HepG2 (cell line): ENCODE measurements around the gene CCNL1. TPM values are rescaled to one million over a fixed set of nuclear protein-coding genes. Genes with fewer than 3 reads are reported as not detected.

Source experiments
- CHCHD3 ChIP-seq: sonication (generic); formaldehyde crosslinking; IDR thresholded peaks from 2 replicates; pipeline ENCODE4 v1.8.0; 2022; ENCODE audit warnings: mild to moderate bottlenecking, missing genetic modification reagents, moderate library complexity
- EP300 ChIP-seq, 3 experiments: sonication (generic) in 1 of 3; formaldehyde crosslinking in 1 of 3; IDR thresholded peaks; 2 replicates each; pipeline versions ENCODE4 v1.5.1 to v1.6.1; 2011 to 2020; ENCODE audit warnings: low read depth in 2 of 3, low read length in 2 of 3, borderline replicate concordance in 1 of 3, improper control_type of control experiment in 1 of 3, mild to moderate bottlenecking in 1 of 3, missing genetic modification reagents in 1 of 3, moderate library complexity in 1 of 3
- GZF1 ChIP-seq: sonication (generic); formaldehyde crosslinking; IDR thresholded peaks from 2 replicates; pipeline ENCODE4 v1.5.1; 2020; ENCODE audit warnings: mild to moderate bottlenecking, missing genetic modification reagents
- HDAC2 ChIP-seq: sonication (generic); formaldehyde crosslinking; IDR thresholded peaks from 2 replicates; pipeline ENCODE4 v1.4.0; 2020; ENCODE audit warnings: missing genetic modification reagents
- HDAC6 ChIP-seq: fragments of 200-600 bp; sonication (generic); IDR thresholded peaks from 2 replicates; pipeline ENCODE4 v1.7.0; 2017; ENCODE audit warnings: mild to moderate bottlenecking, antibody characterized with exemption, low read length, low read depth
- MED1 ChIP-seq: sonication (generic); formaldehyde crosslinking; IDR thresholded peaks from 2 replicates; pipeline ENCODE4 v1.4.0; 2020; ENCODE audit warnings: missing genetic modification reagents
- MIER2 ChIP-seq: IDR thresholded peaks from 2 replicates; pipeline ENCODE4 v1.6.1; 2016; ENCODE audit warnings: missing biosample characterization, missing genetic modification reagents
- NFIC ChIP-seq: IDR thresholded peaks from 2 replicates; pipeline ENCODE4 v1.6.1; 2012; ENCODE audit warnings: mild to moderate bottlenecking, low read length, inconsistent platforms
- PAWR ChIP-seq: sonication (generic); formaldehyde crosslinking; IDR thresholded peaks from 2 replicates; pipeline ENCODE4 v1.4.0; 2020; ENCODE audit warnings: missing genetic modification reagents, mild to moderate bottlenecking, borderline replicate concordance
- SNAPC2 ChIP-seq: sonication (generic); formaldehyde crosslinking; IDR thresholded peaks from 2 replicates; pipeline ENCODE4 v1.8.1; 2022; ENCODE audit warnings: mild to moderate bottlenecking, missing genetic modification reagents
- SNAPC4 ChIP-seq: sonication (generic); formaldehyde crosslinking; IDR thresholded peaks from 2 replicates; pipeline ENCODE4 v1.4.0; 2020; ENCODE audit warnings: mild to moderate bottlenecking, missing genetic modification reagents
- TFDP2 ChIP-seq: sonication (generic); formaldehyde crosslinking; IDR thresholded peaks from 2 replicates; pipeline ENCODE4 v1.4.0; 2020; ENCODE audit warnings: missing genetic modification reagents
- YEATS2 ChIP-seq: sonication (generic); formaldehyde crosslinking; IDR thresholded peaks from 2 replicates; pipeline ENCODE4 v1.4.0; 2020; ENCODE audit warnings: missing genetic modification reagents, borderline replicate concordance
- ZBTB3 ChIP-seq: sonication (generic); formaldehyde crosslinking; IDR thresholded peaks from 2 replicates; pipeline ENCODE4 v1.4.0; 2020; ENCODE audit warnings: low read depth, mild to moderate bottlenecking, moderate library complexity, missing genetic modification reagents, borderline replicate concordance
- ZNF264 ChIP-seq: sonication (generic); formaldehyde crosslinking; IDR thresholded peaks from 2 replicates; pipeline ENCODE4 v1.4.0; 2020; ENCODE audit warnings: missing genetic modification reagents
- ZNF749 ChIP-seq: sonication (generic); formaldehyde crosslinking; IDR thresholded peaks from 2 replicates; pipeline ENCODE4 v1.8.0; 2022; ENCODE audit warnings: mild to moderate bottlenecking, missing genetic modification reagents, moderate library complexity, borderline replicate concordance
- ZNF776 ChIP-seq: sonication (generic); formaldehyde crosslinking; IDR thresholded peaks from 2 replicates; pipeline ENCODE4 v1.4.0; 2020; ENCODE audit warnings: mild to moderate bottlenecking, missing genetic modification reagents
- ZSCAN9 ChIP-seq: IDR thresholded peaks from 2 replicates; pipeline ENCODE4 v1.6.1; 2016; ENCODE audit warnings: borderline replicate concordance
- polyA plus RNA-seq, 8 experiments: library from polyadenylated mRNA; depleted of rRNA in 3 of 8; stranded (reverse) in 7 of 8; unstranded in 1 of 8; fragments of >200 nt; fragmentation: Illumina TruSeq in 4 of 8; extraction: Trizol in 4 of 8; gene quantifications; 2 replicates each; pipeline versions ENCODE4 v1.2.1 to v1.2.3, GENCODE V29; 2011 to 2016; ENCODE audit warnings: low read depth in 4 of 8, missing spikeins in 1 of 8, mixed read lengths in 1 of 8; ENCODE audit not compliant: insufficient read depth in 1 of 8
- total RNA-seq, 5 experiments: library from RNA; depleted of rRNA; stranded (reverse); fragments of >200 nt; fragmentation: Illumina TruSeq; extraction: Trizol; gene quantifications; 2 replicates each; pipeline ENCODE4 v1.2.3, GENCODE V29; 2016; ENCODE audit warnings: low read depth in 1 of 5
- TF ChIP-seq, protein P1 (sequence below): sonication (generic); formaldehyde crosslinking; IDR thresholded peaks from 2 replicates; pipeline ENCODE4 v1.4.0; 2020; ENCODE audit warnings: missing genetic modification reagents
- TF ChIP-seq, protein P2 (sequence below): IDR thresholded peaks from 2 replicates; pipeline ENCODE4 v1.6.1; 2016; ENCODE audit warnings: control low read depth
- TF ChIP-seq, protein P3 (sequence below): sonication (generic); formaldehyde crosslinking; conservative IDR thresholded peaks from 2 replicates; pipeline ENCODE4 v1.8.0; 2022; ENCODE audit warnings: missing genetic modification reagents

The CCNL1 gene
- total and polyA plus RNA-seq, 2 of the 13 experiments (the other 11 are each of a cell fraction or from before 2014, with no cell fraction given): 151 to 303 TPM

DNA sequence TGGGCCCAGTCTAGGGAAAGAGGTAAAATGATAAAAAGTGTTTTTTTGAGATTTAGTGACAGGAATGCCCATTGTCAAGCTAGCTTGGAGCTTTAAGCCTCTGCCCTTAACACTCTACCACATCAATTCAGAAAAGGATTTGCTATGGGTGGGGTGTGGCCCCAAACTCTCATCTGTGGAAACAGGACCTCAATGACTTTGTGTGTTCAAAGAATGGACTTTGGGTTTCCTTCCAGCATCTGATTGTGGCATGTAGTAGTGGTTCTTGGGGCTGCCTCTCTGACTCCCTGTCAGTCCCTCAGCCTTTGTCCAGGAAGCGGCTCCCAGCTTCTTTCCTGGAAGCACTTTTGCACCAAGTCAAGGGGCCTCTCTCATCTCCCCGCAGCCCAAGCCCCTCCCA, 56.1 kb downstream of the CCNL1 start (continued):
- no peak for TF ChIP-seq ZBTB3 (CRISPR knock-in tag)
- TF ChIP-seq ZNF749 (CRISPR knock-in tag): no peak
- no peak for TF ChIP-seq HDAC2 (CRISPR knock-in tag)
- TF ChIP-seq SNAPC4 (CRISPR knock-in tag): no peak
- TF ChIP-seq TFDP2: no peak
- TF ChIP-seq MIER2 (CRISPR knock-in tag): no peak
- peak in 1 of 2 experiments; percentile 8; a peak in 1 of 4 replicates for TF ChIP-seq EP300 (IDR thresholded peaks at IDR 0.05; ENCODE audit: low read depth in 2 of 2, low read length in 2 of 2)
- no peak for TF ChIP-seq EP300 (CRISPR knock-in tag; IDR thresholded peaks at IDR 0.05; ENCODE audit: borderline replicate concordance)
- TF ChIP-seq ZNF264 (CRISPR knock-in tag): peak; percentile 50; the same call in 1 of the 2 replicates
- TF ChIP-seq, protein P1, sequence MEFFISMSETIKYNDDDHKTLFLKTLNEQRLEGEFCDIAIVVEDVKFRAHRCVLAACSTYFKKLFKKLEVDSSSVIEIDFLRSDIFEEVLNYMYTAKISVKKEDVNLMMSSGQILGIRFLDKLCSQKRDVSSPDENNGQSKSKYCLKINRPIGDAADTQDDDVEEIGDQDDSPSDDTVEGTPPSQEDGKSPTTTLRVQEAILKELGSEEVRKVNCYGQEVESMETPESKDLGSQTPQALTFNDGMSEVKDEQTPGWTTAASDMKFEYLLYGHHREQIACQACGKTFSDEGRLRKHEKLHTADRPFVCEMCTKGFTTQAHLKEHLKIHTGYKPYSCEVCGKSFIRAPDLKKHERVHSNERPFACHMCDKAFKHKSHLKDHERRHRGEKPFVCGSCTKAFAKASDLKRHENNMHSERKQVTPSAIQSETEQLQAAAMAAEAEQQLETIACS: no peak
- no peak for TF ChIP-seq ZNF776 (CRISPR knock-in tag)
- TF ChIP-seq, protein P2, sequence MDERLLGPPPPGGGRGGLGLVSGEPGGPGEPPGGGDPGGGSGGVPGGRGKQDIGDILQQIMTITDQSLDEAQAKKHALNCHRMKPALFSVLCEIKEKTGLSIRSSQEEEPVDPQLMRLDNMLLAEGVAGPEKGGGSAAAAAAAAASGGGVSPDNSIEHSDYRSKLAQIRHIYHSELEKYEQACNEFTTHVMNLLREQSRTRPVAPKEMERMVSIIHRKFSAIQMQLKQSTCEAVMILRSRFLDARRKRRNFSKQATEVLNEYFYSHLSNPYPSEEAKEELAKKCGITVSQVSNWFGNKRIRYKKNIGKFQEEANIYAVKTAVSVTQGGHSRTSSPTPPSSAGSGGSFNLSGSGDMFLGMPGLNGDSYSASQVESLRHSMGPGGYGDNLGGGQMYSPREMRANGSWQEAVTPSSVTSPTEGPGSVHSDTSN (CRISPR knock-in tag): no peak
- TF ChIP-seq MED1 (CRISPR knock-in tag): no peak
- no peak for TF ChIP-seq YEATS2
- no peak for TF ChIP-seq GZF1
- no peak for TF ChIP-seq HDAC6
- TF ChIP-seq, protein P3, sequence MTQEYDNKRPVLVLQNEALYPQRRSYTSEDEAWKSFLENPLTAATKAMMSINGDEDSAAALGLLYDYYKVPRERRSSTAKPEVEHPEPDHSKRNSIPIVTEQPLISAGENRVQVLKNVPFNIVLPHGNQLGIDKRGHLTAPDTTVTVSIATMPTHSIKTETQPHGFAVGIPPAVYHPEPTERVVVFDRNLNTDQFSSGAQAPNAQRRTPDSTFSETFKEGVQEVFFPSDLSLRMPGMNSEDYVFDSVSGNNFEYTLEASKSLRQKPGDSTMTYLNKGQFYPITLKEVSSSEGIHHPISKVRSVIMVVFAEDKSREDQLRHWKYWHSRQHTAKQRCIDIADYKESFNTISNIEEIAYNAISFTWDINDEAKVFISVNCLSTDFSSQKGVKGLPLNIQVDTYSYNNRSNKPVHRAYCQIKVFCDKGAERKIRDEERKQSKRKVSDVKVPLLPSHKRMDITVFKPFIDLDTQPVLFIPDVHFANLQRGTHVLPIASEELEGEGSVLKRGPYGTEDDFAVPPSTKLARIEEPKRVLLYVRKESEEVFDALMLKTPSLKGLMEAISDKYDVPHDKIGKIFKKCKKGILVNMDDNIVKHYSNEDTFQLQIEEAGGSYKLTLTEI (CRISPR knock-in tag): no peak
- TF ChIP-seq CHCHD3 (CRISPR knock-in tag): no peak
- no peak for TF ChIP-seq PAWR (CRISPR knock-in tag)
- TF ChIP-seq SNAPC2 (CRISPR knock-in tag): no peak
- no peak for TF ChIP-seq ZSCAN9 (CRISPR knock-in tag)
- no peak for TF ChIP-seq NFIC
